ENCODE data around the gene ALPL.
"Not testable (repeated sequence)": the region's sequence is repeated elsewhere in the genome, so short reads cannot be mapped to it uniquely, and the experiment has no call there.

Gene ALPL

GRCh38 chr1:21509351-21510112, at the start of gene ALPL:
TSS of gene ALPL (plus strand) at chr1:21509423. CDS start at chr1:21554082, 44,659 bp downstream.
- no peak for FAIRE-seq

- FAIRE-seq: not testable (repeated sequence)
Observed at GRCh38 chr1:21465127-21465526, 44.1 kb upstream of the ALPL start.

DNA sequence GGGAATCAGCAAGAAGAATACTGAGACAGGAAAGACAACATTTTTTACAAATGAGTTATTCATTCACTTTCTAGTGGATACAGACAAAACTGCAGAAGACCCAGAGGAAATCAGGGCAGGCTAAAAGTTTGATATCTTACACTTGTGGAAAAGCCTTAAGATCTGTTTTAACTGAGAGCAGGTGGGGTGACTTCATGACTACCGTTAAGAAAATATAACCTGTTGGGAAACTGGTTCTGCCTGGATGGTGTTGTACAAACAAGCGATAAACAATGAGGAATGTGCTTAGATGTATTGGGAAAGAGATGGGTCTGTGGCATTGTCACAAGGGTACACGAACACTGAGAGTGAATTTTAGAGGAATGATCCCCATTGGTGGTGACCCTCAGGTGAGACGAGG, 41.3 kb upstream of the ALPL start:
- not testable (repeated sequence) for FAIRE-seq

GRCh38 chr1:21468599-21468998, 40.6 kb upstream of the ALPL start:
- no peak for FAIRE-seq

DNA sequence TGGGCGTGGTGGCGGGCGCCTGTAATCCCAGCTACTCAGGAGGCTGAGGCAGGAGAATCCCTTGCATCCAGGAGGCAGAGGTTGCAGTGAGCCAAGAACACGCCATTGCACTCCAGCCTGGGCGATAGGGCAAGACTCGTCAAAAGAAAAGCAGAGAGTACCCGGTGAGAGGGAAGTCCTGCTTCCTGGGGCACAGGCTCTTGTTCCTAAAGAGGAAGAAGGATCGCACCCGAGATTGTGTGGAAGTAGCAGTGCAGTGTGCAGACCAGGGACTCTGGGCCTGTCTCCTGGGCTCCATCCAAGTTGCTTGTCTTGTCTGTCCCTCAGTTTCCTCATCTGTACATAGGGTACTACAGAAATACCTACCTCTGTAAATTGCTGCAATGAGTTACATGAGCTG, 39.6 kb upstream of the ALPL start:
- FAIRE-seq: no peak

GRCh38 chr1:21472861-21473260, 36.4 kb upstream of the ALPL start:
- FAIRE-seq: no peak

GRCh38 chr1:21478356-21478755, 30.9 kb upstream of the ALPL start:
- FAIRE-seq: no peak

DNA sequence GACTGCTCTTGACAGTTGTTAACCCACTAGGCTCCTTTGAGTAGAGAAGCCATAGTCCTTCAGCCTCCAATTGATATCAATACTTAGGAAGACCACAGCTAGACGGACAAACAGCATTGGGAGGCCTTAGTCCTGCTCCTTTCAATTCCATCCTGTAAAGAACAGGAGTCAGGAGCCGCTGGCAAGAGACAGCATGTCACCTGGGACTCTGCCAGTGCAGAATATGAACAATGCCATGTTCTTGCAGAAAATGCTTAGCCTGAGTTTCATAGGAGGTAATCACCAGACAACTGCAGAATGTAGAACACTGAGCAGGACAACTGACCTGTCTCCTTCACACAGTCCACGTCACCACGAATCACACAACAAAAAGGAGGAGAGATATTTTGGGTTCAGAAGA, 25.3 kb upstream of the ALPL start:
- FAIRE-seq: not testable (repeated sequence)

GRCh38 chr1:21489146-21489545, 20.1 kb upstream of the ALPL start:
- FAIRE-seq: no peak

DNA sequence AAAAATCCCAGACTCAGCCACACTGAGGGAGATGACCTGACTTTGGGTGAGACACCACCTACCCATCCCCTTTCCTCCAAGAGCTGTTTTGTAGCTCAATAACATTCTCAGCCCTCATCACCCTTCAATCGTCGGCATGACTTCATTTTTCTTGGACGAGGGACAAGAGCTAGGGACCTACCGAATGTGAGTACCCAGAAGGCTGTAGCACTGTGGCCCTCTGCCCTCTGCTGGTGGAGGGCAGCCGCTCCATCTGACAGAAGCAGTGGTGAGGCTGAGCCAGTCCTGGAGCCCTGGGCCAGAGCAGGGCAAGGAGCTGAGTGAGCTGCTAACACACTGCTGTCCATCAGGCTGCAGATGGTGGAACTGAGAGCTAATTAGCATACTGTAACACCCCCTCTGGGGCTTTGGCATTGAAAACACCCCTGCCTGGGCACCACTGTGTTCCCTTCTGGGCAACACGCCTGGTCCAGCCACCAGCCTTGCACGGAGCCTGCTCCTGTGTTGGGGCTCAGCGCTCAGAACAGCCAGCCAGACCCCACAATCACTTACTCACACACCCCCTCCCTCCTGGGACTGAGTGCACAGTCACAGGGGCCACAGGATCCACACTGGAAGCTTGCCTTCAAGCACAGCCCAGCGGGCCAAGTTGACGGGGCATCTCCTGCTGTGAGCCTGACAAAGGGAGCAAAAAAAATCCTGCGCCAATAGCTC, 18.3 kb upstream of the ALPL start:
- no peak for FAIRE-seq

- FAIRE-seq: no peak
Observed at GRCh38 chr1:21491488-21492355, 17.5 kb upstream of the ALPL start.

DNA sequence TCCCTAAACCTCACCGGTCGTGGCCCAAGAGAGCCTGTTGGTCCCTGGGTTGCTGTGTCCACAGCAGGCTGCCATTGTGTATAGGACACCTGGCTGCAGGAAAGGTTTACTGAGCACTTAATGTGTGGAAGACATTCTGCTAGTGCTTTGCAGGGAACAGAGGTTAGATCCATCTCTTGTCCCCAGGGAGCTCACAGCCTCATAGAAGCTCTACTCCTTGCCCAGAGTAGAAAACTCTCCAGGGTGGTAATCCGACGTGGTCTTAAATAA, 16.9 kb upstream of the ALPL start:
- FAIRE-seq: no peak

DNA sequence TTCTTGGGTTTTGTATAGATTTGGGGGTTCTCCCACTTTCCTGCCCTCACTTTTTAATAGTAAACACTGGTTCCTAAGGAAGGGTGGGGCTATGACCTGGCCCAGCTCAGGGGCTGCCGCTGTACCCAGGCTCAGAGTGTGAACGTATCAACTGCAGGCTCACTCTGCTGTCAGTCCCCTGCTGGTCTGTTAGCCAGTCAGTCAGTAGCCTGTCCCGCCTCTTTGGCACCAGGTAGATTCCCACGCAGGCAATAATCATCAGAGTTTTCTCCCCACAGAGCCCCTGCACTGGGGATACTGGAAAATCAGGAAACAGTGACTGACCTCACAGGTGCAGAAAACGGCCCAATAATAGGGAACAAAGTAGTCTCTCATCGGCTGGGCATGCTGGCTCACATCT, 15.0 kb upstream of the ALPL start:
- no peak for FAIRE-seq

- FAIRE-seq: no peak
Observed at GRCh38 chr1:21495225-21495820, 13.9 kb upstream of the ALPL start.

DNA sequence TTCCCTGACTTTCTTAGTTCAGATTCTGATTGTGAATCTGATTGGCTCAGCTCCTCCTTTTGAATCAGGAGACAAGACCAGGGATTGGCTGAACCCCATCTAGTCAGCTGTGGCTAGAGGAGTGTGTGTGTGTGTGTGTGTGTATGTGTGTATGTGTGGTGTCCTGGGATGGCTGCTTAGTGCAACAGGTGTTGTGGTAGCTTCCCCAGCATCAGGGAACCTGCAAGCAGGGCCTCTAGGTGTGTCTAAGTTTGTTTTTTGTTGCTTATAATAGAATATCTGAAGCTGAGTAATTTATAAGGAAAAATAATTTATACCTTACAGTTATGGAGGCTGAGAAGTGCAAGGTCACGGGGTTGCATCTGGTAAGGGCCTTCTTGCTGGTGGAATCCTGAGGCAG, 13.2 kb upstream of the ALPL start:
- no peak for FAIRE-seq

DNA sequence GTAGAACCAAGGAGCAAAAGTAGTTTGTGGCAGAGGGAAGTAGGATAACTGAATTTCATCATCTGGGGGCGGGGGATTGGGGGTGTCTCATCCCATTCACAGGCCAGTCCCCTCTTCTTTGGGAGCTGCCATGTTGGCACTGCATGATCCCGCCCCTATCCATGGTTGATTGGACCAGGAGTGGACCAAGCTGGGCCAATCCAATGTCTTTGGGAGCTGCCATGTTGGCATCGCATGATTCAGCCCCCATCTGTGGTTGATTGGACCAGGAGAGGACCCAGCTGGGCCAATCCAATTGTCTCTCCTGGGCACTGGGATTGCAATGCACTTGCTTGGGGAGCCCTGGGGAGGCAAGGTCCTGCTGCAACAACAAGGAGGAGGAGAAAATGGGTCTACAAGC, 12.3 kb upstream of the ALPL start:
- no peak for FAIRE-seq

DNA sequence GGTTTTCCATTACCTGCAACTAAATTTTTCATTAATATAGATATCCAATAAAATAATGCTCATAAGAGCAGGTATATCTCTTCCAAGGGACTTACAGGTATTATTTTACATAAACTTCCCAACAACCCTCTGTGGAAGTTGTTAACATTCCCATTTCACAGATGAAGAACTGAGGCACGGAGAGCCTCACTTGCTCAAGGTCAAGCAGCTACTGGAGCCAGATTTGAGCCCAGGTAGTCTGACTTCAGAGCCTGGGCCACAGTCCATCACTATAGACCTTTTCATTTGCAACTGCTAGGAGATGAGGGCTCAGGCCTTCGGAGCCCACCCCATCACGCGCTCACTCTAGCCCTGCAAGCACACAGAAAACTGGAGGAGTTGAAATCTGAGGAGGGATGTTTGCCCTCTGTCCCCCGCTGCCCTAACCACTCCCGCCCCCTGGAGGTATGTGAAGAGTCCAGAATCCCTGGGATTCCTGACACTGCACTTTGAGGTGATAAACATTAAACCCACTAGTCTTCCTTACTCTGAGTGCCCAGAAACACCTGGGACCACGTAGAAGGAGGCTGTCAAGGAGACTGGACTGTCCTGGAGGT, 11.7 kb upstream of the ALPL start:
- FAIRE-seq: no peak

GRCh38 chr1:21499283-21499950, 9.8 kb upstream of the ALPL start:
- FAIRE-seq: no peak

- no peak for FAIRE-seq
Observed at GRCh38 chr1:21503706-21504377, 5.4 kb upstream of the ALPL start.

DNA sequence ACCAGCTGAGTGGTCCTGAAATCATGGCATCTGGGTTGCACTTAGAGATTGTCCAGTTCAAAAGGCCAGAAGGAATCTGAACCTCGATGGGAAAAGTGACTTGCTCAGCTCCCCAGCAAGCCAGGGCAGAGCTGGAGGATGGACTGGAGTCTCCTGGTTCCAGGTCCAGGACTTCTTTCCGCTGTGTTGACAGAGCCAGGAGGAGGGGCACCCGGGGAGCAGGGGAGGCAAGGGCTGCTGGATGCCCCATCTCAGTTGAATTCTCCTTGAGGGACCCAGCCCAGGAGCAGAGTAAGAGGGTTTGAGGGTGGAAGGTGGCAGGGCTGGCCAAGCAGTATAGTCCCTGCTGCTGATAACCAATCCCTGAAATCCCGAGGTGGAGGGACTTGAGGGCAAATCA, 2.4 kb upstream of the ALPL start:
- no peak for FAIRE-seq

DNA sequence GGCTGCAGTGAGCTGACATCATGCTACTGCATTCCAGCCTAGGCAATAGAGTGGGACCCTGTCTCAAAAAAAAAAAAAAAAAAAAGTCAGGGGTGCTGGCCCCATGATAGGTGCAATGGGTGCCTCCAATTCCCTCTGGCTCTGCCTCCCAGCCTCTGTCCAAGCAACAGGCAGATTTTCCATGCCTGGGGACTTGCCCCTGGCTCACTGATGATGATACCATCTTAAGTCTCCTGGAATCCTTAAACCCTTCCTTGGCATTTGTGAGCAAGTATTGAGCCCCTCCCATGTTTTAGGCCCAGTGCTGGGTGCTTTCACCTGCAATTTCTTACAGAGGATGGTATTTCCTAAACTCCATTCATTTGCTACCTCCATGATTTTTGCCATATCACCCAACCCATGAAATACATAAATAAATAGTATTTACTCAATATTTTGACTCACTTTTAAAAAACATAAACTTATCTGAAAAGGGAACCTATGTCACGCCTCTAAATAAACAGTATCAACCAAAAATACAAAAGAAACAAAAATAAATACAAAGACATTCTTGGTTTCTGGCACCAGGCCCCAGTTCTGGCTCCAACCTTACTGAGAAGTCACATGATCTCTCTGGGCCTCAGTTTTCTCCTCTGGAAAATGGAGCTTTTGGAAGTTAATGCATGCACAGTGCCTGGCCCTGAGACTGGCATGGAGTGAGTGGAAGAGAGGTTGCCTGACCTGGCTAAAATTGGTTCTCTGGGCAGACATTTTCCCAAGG, 1.5 kb upstream of the ALPL start:
- no peak for FAIRE-seq

Measured in colon (tissue), 2 donors.